ENCODE results near the gene CDRT15L2.
"Not testable (repeated sequence)": the region's sequence is repeated elsewhere in the genome, so short reads cannot be mapped to it uniquely, and the experiment has no call there.

The CDRT15L2 gene

GRCh38 chr17:20579424-20579823 is at the start of gene CDRT15L2:
Gene CDRT15L2, plus strand, starts transcription at chr17:20579724. Its CDS starts 20 bp downstream, at chr17:20579744.
- not testable (repeated sequence) for DNase-seq

- not testable (repeated sequence) for DNase-seq
Measured at GRCh38 chr17:20530104-20530503, 49.4 kb upstream of the CDRT15L2 start.

GRCh38 chr17:20532544-20533090 is 46.9 kb upstream of the CDRT15L2 start:
- peak in 11 of 56 donors; percentile 1 to 73 (median 28) for DNase-seq

DNA sequence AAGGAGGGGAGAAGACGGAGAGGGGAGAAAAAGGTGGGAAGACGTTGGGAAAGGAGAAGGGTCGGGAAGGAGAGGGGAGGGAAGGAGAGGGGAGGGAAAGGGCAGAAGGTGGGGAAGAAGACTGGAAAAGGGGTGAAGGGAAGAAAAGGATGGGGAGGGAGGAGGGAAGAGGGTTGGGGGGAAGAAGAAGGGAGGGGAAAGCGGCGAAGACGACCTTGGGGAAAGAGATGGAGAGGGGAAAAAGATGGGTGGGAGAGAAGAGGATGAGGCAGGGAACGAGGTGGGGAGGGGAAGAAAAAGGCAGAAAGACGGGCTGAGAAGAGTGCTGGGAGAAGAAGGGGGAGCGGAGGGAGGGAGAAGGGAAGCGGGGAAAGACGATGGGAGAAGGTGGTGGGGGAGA is 46.3 kb upstream of the CDRT15L2 start:
- peak in 1 of 56 donors; percentile 25 for DNase-seq

DNA sequence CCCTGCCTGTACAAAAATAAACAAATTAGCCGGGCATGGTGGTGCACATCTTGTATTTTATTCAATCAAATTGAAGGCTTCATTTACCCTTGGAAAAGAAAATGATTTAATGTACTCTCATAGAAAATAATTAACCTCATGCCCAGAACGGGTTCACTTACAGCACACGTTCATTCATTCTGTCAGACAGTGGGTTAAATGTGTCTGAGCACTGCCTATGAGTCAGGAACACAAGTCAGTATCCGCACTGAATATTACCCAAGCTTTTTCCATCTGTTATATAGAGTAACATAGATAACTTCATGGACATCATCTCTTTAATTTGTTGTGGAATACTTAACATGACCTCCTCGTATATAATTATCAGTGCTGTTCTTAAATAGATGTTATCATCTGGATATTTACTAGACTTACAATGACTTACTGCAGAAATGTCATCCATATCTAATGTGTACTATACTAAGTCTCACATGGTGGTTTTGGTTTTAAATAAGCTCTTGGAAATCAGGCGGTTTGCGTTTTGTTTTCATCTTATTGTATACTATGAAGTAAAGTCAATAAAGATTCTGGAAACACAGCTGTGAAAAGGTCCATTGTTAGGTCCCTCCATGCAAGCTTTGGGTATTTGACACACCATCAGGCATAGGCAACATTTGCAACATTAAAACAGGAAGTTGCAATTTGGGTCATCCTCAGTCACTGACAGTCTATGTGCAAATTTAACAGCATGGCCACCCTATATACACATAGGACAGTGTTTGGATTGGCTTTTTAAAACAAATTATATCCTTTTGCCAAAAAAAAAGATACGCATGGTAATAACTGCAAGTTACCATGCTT is 44.6 kb upstream of the CDRT15L2 start:
- not testable (repeated sequence) for DNase-seq

- DNase-seq: not testable (repeated sequence)
Measured at GRCh38 chr17:20540414-20540813, 39.1 kb upstream of the CDRT15L2 start.

- peak in 1 of 56 donors; percentile 5 for DNase-seq
Measured at GRCh38 chr17:20540865-20541264, 38.7 kb upstream of the CDRT15L2 start.

DNA sequence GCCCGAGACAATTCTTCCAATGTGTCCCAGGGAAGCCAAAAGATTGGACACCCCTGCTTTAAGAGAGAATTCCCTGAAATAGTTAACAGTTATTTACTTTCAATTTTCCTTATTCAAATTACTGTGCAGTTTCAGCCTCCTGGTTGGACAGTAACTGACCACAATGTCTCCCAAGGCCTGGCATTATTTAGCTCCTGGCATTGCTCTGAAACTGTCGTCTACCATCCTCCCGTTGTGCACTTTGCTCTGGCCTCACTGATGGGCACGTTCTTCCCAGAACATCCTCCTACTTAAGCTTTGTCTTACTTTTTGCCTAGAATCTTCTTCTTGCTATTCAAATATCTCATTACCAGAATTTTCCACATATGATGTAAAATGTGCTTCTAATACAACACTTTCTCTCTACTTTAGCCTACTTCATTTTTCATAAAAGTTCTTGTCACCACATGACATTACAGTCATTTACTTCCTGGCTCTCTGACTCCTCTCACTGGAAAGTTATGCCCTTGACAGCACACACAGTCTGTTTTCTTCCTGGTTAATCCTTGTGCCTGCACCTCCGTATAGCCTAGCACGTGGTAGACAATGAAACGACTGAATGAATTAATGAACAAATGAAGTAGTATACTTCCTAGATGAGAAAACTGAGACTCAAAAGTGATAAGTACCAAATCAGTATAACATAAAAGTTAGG is 37.5 kb upstream of the CDRT15L2 start:
- DNase-seq: not testable (repeated sequence)

DNA sequence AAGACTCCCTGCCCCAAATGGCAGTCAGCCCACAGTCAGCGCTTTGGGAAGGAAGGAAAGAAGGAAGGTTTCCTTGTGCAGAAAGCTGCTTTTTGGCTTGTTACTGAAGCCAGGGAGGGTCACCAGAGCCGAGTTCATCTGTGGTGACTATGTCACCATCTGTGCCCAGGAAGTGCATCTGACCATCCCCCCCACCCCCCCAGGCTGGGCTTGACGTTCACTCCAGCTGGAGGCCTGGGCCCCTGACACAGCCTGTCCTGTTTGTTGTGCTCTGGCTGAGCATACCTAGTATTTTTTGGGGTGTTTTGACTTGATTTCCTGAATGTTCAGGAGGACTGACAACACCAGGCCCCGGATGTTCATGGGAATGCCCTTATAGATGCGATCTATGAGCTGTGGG is 31.6 kb upstream of the CDRT15L2 start:
- DNase-seq: not testable (repeated sequence)

- DNase-seq: not testable (repeated sequence)
Measured at GRCh38 chr17:20552920-20553319, 26.6 kb upstream of the CDRT15L2 start.

DNA sequence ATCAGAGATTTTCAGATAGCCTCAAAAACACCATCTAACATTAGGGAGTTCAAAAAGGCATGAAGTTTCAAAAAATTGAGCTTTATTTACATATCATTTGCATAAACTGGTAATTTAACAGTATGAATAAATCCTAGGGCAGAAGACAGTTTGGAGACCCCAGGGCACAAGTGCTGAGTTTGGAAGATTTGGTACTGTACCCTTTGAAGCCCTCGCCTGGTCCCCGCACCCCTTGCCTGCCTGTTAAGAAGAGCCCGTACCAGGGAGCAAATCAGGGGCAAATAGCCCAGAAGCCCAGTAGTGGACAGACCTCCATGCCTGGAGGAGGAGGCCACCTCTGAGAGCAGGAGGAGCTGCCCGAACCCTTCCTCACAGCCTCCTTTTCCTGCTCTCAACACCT is 24.8 kb upstream of the CDRT15L2 start:
- not testable (repeated sequence) for DNase-seq

DNA sequence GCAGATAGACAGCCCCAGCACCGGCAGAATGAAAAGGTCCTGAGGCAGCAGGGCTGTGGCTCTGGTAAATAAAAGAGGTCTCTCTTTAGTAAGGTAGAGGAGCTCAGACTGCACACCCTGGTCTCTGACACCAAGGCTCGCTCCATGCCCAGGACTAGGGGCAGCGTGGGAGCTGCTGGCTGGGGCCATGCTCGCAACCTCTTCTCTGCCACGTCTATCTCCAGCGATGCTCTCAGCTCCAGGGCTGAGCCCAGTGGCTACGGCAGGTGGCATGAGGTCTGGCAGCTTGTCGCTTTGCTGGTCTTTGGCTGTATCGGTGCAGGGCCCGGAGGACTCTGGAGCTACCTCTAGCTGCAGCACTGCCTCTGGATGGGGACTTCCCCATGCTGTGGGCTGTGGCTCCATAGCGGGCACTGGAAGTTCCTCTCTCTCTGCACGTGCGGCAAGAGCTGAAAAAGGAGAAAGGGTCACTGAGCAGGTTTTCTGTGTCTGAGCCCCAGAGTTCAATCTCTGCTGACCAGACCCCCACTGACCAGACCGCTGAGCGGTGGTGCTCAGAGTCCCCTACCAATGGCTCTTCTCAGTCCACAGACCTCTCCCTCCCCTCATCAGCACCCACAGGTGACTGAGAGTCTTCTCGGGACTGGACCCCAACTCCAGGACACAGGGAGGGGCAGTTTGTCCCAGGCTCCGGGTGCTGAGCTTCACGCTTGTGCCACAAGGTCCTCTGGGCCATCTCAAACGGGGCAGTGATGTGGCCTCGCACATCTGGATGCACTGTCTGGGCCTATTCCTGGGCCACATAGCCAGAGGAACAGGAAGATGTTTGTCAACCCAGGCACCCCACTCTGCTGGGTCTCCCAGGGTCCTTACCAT is 24.2 kb upstream of the CDRT15L2 start:
- DNase-seq: not testable (repeated sequence)

GRCh38 chr17:20558096-20558495 is 21.4 kb upstream of the CDRT15L2 start:
- not testable (repeated sequence) for DNase-seq

DNA sequence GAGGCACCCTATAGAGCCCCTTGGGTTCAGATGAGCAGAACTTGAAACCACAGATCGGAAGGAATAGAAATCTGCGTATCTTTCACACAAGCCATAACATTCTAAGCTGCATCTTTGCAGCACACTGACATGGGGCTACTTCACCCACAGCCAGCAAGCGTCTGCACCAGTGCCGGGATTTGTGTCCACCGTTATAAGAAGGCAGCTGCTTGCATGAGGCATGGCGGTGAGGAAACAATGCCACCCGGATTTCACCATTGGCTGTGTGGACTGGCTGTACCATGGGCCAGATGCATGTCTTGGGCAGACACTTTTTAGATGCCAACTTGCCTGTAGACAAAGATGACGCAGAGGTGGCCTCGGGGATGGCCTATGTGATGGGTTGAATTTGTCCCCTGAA is 20.5 kb upstream of the CDRT15L2 start:
- not testable (repeated sequence) for DNase-seq

DNA sequence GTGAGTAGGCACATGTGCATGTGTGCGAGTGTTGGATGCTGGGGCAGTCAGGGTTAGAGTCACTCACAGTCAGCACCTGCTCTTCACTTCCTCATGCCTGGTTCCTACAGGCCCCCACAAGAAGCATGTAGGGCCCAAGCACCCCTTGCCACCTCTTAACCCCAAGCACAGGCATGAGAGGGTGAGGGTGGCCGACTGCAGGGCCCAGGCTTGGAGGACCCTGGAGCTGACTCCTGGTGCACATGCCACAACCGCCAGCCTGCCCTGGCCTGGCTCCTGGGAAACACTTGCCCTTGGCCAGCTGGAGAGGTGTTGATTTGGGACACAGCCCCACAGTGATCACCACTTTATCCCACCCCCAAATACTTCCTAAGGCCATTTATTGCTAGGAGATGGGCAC is 16.9 kb upstream of the CDRT15L2 start:
- no peak for DNase-seq

- not testable (repeated sequence) for DNase-seq
Measured at GRCh38 chr17:20565245-20565644, 14.3 kb upstream of the CDRT15L2 start.

- no peak for DNase-seq
Measured at GRCh38 chr17:20565711-20566110, 13.8 kb upstream of the CDRT15L2 start.

DNA sequence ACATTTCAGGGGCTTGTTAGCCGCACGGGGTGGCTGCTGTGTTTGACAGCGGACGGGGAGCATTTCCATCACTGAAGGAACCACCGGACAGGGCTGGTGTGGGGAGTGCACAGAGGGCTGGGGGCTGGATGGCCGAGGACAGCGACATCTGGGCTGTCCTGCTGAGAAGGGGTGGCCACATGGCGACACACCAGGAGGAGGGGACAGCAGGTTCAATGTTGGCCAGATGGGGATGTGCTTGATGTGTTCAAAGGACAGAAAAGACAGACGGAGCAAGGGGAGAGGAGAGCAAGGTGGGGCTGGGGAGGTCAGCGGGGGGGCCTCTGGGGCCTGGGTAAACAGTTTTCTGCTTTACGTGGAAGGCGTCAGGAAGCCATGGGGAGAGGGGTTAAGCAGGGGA is 12.8 kb upstream of the CDRT15L2 start:
- not testable (repeated sequence) for DNase-seq

DNA sequence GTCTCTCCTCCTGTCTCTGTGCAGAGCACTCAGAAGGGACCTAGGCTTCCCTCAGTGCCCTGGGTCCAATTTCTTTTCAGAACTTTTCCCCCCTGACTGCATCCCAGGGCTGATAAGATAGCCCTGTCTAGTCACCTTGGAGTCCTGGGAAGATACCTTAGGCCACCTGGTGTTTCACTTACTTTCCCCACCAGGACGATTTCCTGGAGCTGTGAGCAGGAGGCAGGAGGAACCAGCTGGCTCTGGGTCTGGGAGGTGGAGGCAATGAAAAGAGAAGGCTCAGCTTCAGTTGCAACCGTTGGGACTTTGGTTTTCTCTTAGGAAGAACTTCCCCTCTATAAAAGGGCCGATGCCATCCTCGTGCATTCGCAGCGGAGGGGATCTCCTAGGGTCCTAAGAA is 12.1 kb upstream of the CDRT15L2 start:
- not testable (repeated sequence) for DNase-seq

GRCh38 chr17:20568604-20569003 is 10.9 kb upstream of the CDRT15L2 start:
- not testable (repeated sequence) for DNase-seq

GRCh38 chr17:20571653-20572052 is 7.9 kb upstream of the CDRT15L2 start:
- not testable (repeated sequence) for DNase-seq
